Measurements from ENCODE around the gene COL18A1. TPM values are rescaled to one million over a fixed set of nuclear protein-coding genes. Genes with fewer than 3 reads are reported as not detected.

COL18A1 gene
- total and polyA plus RNA-seq, 7 donors, result 4.4 to 197 (median 39.7) TPM

GRCh38 chr21:45479691-45480675 lies 75.0 kb downstream of the COL18A1 start:
- H3K27me3 ChIP-seq, result no peaks in the 10 kb centered on the region
- 74 to 76% methylated on average over 37 of the region's 37 CpGs for WGBS, 2 donors
- H3K9me3 ChIP-seq, result no peaks in the 10 kb centered on the region
- no peak for TF ChIP-seq CTCF (IDR thresholded peaks at IDR 0.05)
- TF ChIP-seq POLR2A (IDR thresholded peaks at IDR 0.05), result no peak
- no peak for TF ChIP-seq EP300 (IDR thresholded peaks at IDR 0.05)
- TF ChIP-seq POLR2AphosphoS5 (IDR thresholded peaks at IDR 0.05), result no peak
- no peak for DNase-seq
- H3K4me1 ChIP-seq, result peaks cover 4 to 17% (median 13%) of the 10 kb centered on the region in 4 donors
- peaks cover 0 to 64% (median 11%) of the 10 kb centered on the region in 4 donors for H3K36me3 ChIP-seq
- intact Hi-C loops (cut with DNase I), result no loop called here
- H3K4me3 ChIP-seq, result no peak overlapping the region
- no peak overlapping the region for H3K27ac ChIP-seq

DNA sequence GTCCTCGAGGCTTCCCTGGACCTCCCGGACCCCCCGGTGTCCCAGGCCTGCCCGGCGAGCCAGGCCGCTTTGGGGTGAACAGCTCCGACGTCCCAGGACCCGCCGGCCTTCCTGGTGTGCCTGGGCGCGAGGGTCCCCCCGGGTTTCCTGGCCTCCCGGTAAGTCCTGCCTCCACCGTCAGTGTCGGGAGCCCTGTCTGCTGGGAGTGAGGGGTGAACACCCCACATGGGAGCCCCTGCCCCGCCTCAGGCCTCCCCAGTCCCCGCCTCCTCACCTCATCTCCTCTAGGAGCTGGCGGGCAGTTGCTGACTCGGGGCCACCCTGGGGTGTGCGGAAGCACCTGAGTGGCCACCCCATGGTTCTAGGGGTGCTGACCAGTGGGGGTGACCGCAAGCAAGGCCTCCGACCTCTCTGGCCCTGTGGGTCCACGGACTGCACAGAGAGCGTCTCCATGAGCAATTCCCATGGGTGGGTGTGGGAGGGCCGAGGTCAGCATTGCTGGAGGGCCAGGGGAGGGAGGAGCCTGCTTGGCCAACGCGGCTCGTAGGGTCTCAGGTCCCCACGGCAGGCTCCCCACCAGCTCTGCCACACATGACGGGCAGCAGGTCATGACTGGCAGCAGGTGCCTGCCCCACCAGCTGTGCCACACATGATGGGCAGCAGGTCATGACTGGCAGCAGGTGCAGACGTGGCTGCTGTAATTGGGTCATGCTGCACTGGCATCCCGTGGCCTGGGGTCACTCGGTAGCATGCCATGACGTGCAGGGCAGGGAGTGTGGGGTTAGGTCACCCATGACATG lies 75.9 kb downstream of the COL18A1 start:
- no peak for TF ChIP-seq CTCF (IDR thresholded peaks at IDR 0.05)
- no peak for TF ChIP-seq EP300 (IDR thresholded peaks at IDR 0.05)
- no peak for TF ChIP-seq POLR2AphosphoS5 (IDR thresholded peaks at IDR 0.05)
- TF ChIP-seq POLR2A (IDR thresholded peaks at IDR 0.05), result no peak
- no peak for DNase-seq
- intact Hi-C loops (cut with DNase I), result no loop called here
- WGBS, 2 donors, result 88 to 91% methylated on average over 35 of the region's 35 CpGs
- H3K27me3 ChIP-seq, result no peaks in the 10 kb centered on the region
- H3K36me3 ChIP-seq, result peaks cover 0 to 55% (median 8%) of the 10 kb centered on the region in 4 donors
- no peak overlapping the region for H3K4me3 ChIP-seq
- no peaks in the 10 kb centered on the region for H3K9me3 ChIP-seq
- H3K4me1 ChIP-seq, result peaks cover 4 to 17% (median 13%) of the 10 kb centered on the region in 4 donors
- H3K27ac ChIP-seq, result no peak overlapping the region

GRCh38 chr21:45481566-45481965 lies 76.6 kb downstream of the COL18A1 start:
- H3K9me3 ChIP-seq, result no peaks in the 10 kb centered on the region
- H3K36me3 ChIP-seq, result peaks cover 0 to 51% (median 8%) of the 10 kb centered on the region in 4 donors
- no peaks in the 10 kb centered on the region for H3K27me3 ChIP-seq
- H3K27ac ChIP-seq, result no peak overlapping the region
- WGBS, 2 donors, result 92 to 95% methylated on average over 16 of the region's 16 CpGs
- H3K4me1 ChIP-seq, result peaks cover 4 to 17% (median 13%) of the 10 kb centered on the region in 4 donors
- intact Hi-C loops (cut with DNase I), result no loop called here
- no peak for TF ChIP-seq EP300 (IDR thresholded peaks at IDR 0.05)
- TF ChIP-seq POLR2A (IDR thresholded peaks at IDR 0.05), result no peak
- TF ChIP-seq POLR2AphosphoS5 (IDR thresholded peaks at IDR 0.05), result no peak
- TF ChIP-seq CTCF (IDR thresholded peaks at IDR 0.05), result no peak
- DNase-seq, result no peak
- no peak overlapping the region for H3K4me3 ChIP-seq

DNA sequence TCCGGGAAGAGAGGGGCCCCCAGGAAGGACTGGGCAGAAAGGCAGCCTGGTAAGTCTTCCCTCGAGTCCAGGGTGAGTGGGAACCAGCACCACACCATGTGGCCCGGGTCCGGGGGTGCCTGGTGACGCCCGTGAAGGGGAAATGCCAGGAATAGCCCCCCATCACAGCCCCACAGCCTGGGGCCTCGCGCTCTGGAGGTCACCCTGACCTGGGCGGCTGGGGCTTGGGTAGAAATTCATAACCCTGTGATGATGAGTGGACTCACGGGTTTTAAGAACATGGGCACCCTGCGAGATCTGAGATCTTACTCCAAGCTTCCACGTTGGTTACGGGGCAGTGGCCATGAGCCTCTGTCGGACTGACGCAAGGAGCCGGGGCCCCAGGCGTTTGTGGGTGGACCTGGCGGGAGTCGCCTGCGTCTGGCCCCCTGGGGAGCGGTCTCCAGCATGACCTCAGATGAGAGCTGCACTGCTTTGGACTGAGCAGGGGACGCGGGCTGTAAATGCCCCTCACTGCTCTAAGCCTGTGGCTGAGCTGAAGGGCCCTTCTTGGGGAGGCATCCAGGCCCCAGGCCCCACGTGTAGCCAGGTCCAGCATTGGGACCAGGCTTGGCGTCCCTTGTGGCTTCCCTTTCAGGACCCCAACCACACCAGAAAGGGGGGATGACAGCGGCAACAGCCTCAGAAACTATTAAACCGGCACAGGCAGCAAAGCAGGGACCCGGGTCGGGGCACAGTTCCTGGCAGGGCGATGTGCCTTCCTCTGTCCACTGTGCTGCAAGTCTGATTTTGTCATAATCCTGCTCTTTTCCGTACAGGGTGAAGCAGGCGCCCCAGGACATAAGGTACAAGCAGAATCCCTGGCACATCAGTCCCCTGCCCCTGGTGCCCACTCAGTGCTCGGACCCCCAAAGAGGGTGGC lies 77.3 kb downstream of the COL18A1 start:
- Histone ChIP-seq H3K4me3 (no peak overlapping the region), H3K27me3 (no peaks in the 10 kb centered on the region), H3K9me3 (no peaks in the 10 kb centered on the region), H3K27ac (peak overlapping the region in 1 of 4 donors; percentile 22), H3K4me1 (peaks cover 4 to 16% (median 13%) of the 10 kb centered on the region in 4 donors), H3K36me3 (peaks cover 0 to 51% (median 8%) of the 10 kb centered on the region in 4 donors)
- DNase-seq, result no peak
- intact Hi-C loops (cut with DNase I), result no loop called here
- WGBS, 2 donors, result 88 to 89% methylated on average over 33 of the region's 33 CpGs
- no peak for TF ChIP-seq POLR2A (IDR thresholded peaks at IDR 0.05)
- TF ChIP-seq CTCF (IDR thresholded peaks at IDR 0.05), result no peak
- no peak for TF ChIP-seq POLR2AphosphoS5 (IDR thresholded peaks at IDR 0.05)
- no peak for TF ChIP-seq EP300 (IDR thresholded peaks at IDR 0.05)

Measured in sigmoid colon (tissue), 7 donors.